ENCODE data around the gene TBC1D21. TPM values are rescaled to one million over a fixed set of nuclear protein-coding genes. Genes with fewer than 3 reads are reported as not detected.

The TBC1D21 gene
- total and polyA plus RNA-seq, 12 donors, result not detected

DNA sequence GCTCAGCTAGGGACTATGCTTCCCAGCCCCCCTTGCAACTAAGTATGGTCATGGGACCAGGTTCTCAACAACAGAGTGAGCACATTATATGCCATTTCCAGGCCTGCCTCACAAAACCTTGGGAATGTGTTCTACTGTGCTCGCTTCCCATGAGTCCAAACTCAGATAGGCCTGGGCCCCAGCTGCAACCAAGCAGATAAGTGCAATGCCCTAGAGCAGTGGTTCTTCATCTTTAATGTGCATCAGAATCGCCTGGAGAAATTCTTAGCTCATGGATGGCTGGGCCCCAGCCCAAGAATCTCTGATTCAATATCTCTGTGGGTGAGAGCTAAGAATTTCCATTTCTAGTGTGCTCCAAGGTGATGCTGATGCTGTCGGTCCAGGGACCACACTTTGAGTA is 27.5 kb upstream of the TBC1D21 start:
- WGBS, 2 donors, result 80 to 81% methylated on average over 3 of the region's 3 CpGs
- Histone ChIP-seq H3K36me3 (no peaks in the 10 kb centered on the region), H3K4me1 (peaks cover 0 to 12% (median 0%) of the 10 kb centered on the region in 9 donors), H3K27me3 (peaks cover 0 to 8% (median 0%) of the 10 kb centered on the region in 7 donors), H3K4me3 (no peak overlapping the region), H3K9me3 (peaks cover 0 to 3% (median 0%) of the 10 kb centered on the region in 11 donors), H3K27ac (no peak overlapping the region)
- TF ChIP-seq, protein P1, sequence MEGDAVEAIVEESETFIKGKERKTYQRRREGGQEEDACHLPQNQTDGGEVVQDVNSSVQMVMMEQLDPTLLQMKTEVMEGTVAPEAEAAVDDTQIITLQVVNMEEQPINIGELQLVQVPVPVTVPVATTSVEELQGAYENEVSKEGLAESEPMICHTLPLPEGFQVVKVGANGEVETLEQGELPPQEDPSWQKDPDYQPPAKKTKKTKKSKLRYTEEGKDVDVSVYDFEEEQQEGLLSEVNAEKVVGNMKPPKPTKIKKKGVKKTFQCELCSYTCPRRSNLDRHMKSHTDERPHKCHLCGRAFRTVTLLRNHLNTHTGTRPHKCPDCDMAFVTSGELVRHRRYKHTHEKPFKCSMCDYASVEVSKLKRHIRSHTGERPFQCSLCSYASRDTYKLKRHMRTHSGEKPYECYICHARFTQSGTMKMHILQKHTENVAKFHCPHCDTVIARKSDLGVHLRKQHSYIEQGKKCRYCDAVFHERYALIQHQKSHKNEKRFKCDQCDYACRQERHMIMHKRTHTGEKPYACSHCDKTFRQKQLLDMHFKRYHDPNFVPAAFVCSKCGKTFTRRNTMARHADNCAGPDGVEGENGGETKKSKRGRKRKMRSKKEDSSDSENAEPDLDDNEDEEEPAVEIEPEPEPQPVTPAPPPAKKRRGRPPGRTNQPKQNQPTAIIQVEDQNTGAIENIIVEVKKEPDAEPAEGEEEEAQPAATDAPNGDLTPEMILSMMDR (IDR thresholded peaks at IDR 0.05), result no peak
- ATAC-seq (peak in 2 of 8 donors; percentile 16 to 31), DNase-seq (no peak)
- intact Hi-C loops (cut with DNase I), result no loop called here

DNA sequence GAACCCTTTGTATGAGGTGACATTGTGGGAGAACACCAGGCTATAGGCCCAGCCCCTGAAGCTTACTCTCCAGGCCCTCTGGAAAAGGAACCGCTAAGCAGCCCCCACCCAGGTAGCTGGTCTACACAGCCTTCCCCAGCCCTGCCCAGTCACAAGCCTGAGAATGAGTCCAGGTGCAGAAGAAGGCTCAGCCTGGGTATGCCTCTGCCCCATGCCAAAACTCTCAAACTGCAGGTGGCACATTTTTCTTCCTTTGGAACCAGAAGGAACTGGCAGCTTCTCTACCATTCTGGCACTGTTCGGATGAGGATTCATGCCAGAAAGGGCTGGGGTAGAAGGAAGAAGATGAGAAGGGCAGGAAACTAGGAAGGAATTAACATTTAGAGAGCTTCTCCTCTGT is 23.7 kb upstream of the TBC1D21 start:
- Histone ChIP-seq H3K36me3 (no peaks in the 10 kb centered on the region), H3K4me1 (peaks cover 0 to 19% (median 7%) of the 10 kb centered on the region in 9 donors), H3K27me3 (no peaks in the 10 kb centered on the region), H3K27ac (no peak overlapping the region), H3K9me3 (no peaks in the 10 kb centered on the region), H3K4me3 (no peak overlapping the region)
- no peak for DNase-seq
- no peak for ATAC-seq
- TF ChIP-seq, protein P1 (IDR thresholded peaks at IDR 0.05), result no peak
- intact Hi-C loops (cut with DNase I), result no loop called here
- WGBS, 2 donors, result 83 to 93% methylated on average over 2 of the region's 2 CpGs

DNA sequence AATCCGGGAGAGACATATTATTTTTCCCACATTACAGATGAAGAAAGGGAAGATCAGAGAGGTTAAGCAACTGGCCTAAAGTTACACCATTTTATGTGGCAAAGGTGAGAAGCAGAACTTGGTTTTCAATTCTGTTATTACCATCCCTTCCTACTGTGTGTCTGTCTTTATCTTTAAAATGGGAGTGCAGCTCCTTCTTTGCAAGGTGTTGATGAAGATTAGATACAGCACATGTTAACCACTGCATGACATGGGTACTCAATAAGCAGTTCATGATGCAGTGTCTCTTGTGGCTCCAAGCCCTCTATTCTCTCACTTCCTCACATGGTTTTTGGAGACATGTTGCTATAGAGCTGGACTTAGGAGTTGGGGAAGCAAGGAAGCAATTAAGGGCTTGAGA is 23.1 kb upstream of the TBC1D21 start:
- no peak overlapping the region for H3K27ac ChIP-seq
- no peaks in the 10 kb centered on the region for H3K27me3 ChIP-seq
- WGBS, 2 donors, result 61 to 89% methylated on average over 1 of the region's 1 CpG
- TF ChIP-seq, protein P1 (IDR thresholded peaks at IDR 0.05), result no peak
- DNase-seq (no peak), ATAC-seq (no peak)
- H3K36me3 ChIP-seq, result no peaks in the 10 kb centered on the region
- intact Hi-C loops (cut with DNase I), result no loop called here
- H3K4me3 ChIP-seq, result no peak overlapping the region
- H3K9me3 ChIP-seq, result no peaks in the 10 kb centered on the region
- peaks cover 0 to 20% (median 8%) of the 10 kb centered on the region in 9 donors for H3K4me1 ChIP-seq

DNA sequence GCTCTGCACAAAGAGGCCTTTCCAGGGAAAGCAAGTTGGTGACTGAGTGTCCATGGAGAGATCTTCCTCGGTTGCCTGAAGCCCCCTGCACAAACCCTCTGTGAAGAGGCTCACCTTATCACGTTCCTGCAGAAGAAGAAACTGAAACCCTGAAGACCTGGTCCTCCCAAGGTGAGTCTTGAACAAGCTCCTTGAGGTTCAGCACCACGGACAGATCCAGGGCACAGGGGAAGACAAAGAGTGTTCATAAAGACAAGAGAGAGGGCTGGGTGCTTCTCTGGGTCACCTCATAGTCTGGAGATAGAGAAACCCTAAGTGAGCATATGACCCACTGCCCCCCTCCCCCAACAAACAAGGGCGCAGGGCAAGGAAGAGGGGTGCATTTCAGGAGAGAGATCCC is 21.7 kb upstream of the TBC1D21 start:
- peak in 1 of 2 donors; percentile 33 for DNase-seq
- intact Hi-C loops (cut with DNase I), result no loop called here
- WGBS, 2 donors, result 9 to 17% methylated on average over 4 of the region's 4 CpGs
- TF ChIP-seq, protein P1 (IDR thresholded peaks at IDR 0.05), result no peak
- ATAC-seq, result no peak
- H3K4me3 ChIP-seq, result no peak overlapping the region
- H3K4me1 ChIP-seq, result peaks cover 0 to 14% (median 6%) of the 10 kb centered on the region in 9 donors
- no peaks in the 10 kb centered on the region for H3K27me3 ChIP-seq
- no peaks in the 10 kb centered on the region for H3K9me3 ChIP-seq
- no peak overlapping the region for H3K27ac ChIP-seq
- H3K36me3 ChIP-seq, result no peaks in the 10 kb centered on the region

All from heart right ventricle (tissue), 16 donors.